K562 (cell line): ENCODE data around the gene TNFAIP3. TPM values are rescaled to one million over a fixed set of nuclear protein-coding genes. Genes with fewer than 3 reads are reported as not detected.
A peak's percentile ranks its signal among the peaks of the same experiment; 100 is the strongest.

Source experiments
- ARID1B ChIP-seq: fragments of 450-650 bp; IDR thresholded peaks from 2 replicates; pipeline ENCODE4 v1.6.1; 2016; ENCODE audit warnings: antibody characterized with exemption, mild to moderate bottlenecking, inconsistent platforms
- ASH1L ChIP-seq: fragments of 450-650 bp; IDR thresholded peaks from 2 replicates; pipeline ENCODE4 v1.6.1; 2018; ENCODE audit warnings: borderline replicate concordance, mild to moderate bottlenecking, low read depth; ENCODE audit not compliant: partially characterized antibody
- BMI1 ChIP-seq: fragments of 150-350 bp; IDR thresholded peaks from 2 replicates; pipeline ENCODE4 v1.6.1; 2014; ENCODE audit warnings: low read length
- COPS2 ChIP-seq: fragments of 450-650 bp; conservative IDR thresholded peaks from 2 replicates; pipeline ENCODE4 v1.6.1; 2016; ENCODE audit warnings: mild to moderate bottlenecking, moderate library complexity
- MAFF ChIP-seq: IDR thresholded peaks from 2 replicates; pipeline ENCODE4 v1.6.1; 2012; ENCODE audit warnings: low read length, improper control_type of control experiment
- NFE2 ChIP-seq: IDR thresholded peaks from 2 replicates; pipeline ENCODE4 v1.6.1; 2014; ENCODE audit warnings: antibody characterized with exemption, low read depth
- NFIX ChIP-seq: fragments of 250-450 bp; sonication (Bioruptor Pico); IDR thresholded peaks from 2 replicates; pipeline ENCODE4 v1.4.0; 2020; ENCODE audit warnings: low read depth, mild to moderate bottlenecking, moderate library complexity
- NR1H2 ChIP-seq: sonication (generic); formaldehyde crosslinking; IDR thresholded peaks from 2 replicates; pipeline ENCODE4 v1.4.0; 2020; ENCODE audit warnings: mild to moderate bottlenecking, missing genetic modification reagents
- TAF15 ChIP-seq: fragments of 200-400 bp; formaldehyde crosslinking; IDR thresholded peaks from 2 replicates; pipeline ENCODE4 v1.6.1; 2017; ENCODE audit warnings: mild to moderate bottlenecking, low read depth, low read length, moderate library complexity
- TGIF2 ChIP-seq: sonication (generic); formaldehyde crosslinking; IDR thresholded peaks from 2 replicates; pipeline ENCODE4 v1.8.1; 2022; ENCODE audit warnings: mild to moderate bottlenecking, missing genetic modification reagents, moderate library complexity
- ZBTB1 ChIP-seq: sonication (generic); formaldehyde crosslinking; IDR thresholded peaks from 2 replicates; pipeline ENCODE4 v1.8.1; 2023; ENCODE audit warnings: missing genetic modification reagents, low read depth, mild to moderate bottlenecking, borderline replicate concordance
- ZNF668 ChIP-seq: fragments of 250-450 bp; sonication (Bioruptor Pico); IDR thresholded peaks from 2 replicates; pipeline ENCODE4 v1.8.0; 2022; ENCODE audit warnings: mild to moderate bottlenecking, inconsistent platforms
- polyA plus RNA-seq, 8 experiments: library from polyadenylated mRNA; depleted of rRNA in 4 of 8; stranded (reverse) in 5 of 8; unstranded in 3 of 8; fragments of >200 nt; fragmentation: Nextera tagmentation in 2 of 8; fragmentation: Illumina TruSeq in 1 of 8; extraction: Ambion mirVana in 2 of 8; extraction: Trizol in 1 of 8; gene quantifications; 2 replicates each; pipeline versions ENCODE4 v1.2.1 to v1.2.3, GENCODE V29; 2011 to 2014; ENCODE audit warnings: inconsistent platforms in 1 of 8, missing spikeins in 1 of 8
- total RNA-seq, 7 experiments: library from RNA; depleted of rRNA in 6 of 7; stranded (reverse); fragments of >200 nt in 6 of 7; fragmentation: Illumina TruSeq in 2 of 7; extraction: Trizol in 2 of 7; gene quantifications; 2 replicates each; pipeline versions ENCODE4 v1.2.1 to v1.2.3, GENCODE V29; 2011 to 2021; ENCODE audit warnings: low replicate concordance in 1 of 7
- TF ChIP-seq, protein P1 (sequence below): fragments of 450-650 bp; IDR thresholded peaks from 2 replicates; pipeline ENCODE4 v1.6.1; 2018; ENCODE audit warnings: mild to moderate bottlenecking, low read depth; ENCODE audit not compliant: partially characterized antibody
- TF ChIP-seq, protein P2 (sequence below): sonication (generic); formaldehyde crosslinking; IDR thresholded peaks from 2 replicates; pipeline ENCODE4 v1.8.0; 2022; ENCODE audit warnings: mild to moderate bottlenecking, missing genetic modification reagents
- TF ChIP-seq, protein P3 (sequence below): fragments of 450-650 bp; IDR thresholded peaks from 2 replicates; pipeline ENCODE4 v1.6.1; 2016; ENCODE audit warnings: mild to moderate bottlenecking
- TF ChIP-seq, protein P4 (sequence below): fragments of 250-450 bp; sonication (Bioruptor Pico); IDR thresholded peaks from 2 replicates; pipeline ENCODE4 v1.4.0; 2020
- TF ChIP-seq, protein P5 (sequence below): fragments of 250-450 bp; sonication (Bioruptor Pico); IDR thresholded peaks from 2 replicates; pipeline ENCODE4 v1.8.0; 2022; ENCODE audit warnings: moderate library complexity, mild to moderate bottlenecking, inconsistent platforms
- TF ChIP-seq, protein P6 (sequence below): IDR thresholded peaks from 3 replicates; pipeline ENCODE4 v1.6.1; 2011; ENCODE audit warnings: borderline replicate concordance, mild to moderate bottlenecking, moderate library complexity; ENCODE audit not compliant: insufficient read length; ENCODE audit errors: extremely low read depth

Gene TNFAIP3
- total and polyA plus RNA-seq, 9 of the 15 experiments (the other 6 are each of a cell fraction or from before 2014, with no cell fraction given): 0.79 to 17.0 (median 6.4) TPM

DNA sequence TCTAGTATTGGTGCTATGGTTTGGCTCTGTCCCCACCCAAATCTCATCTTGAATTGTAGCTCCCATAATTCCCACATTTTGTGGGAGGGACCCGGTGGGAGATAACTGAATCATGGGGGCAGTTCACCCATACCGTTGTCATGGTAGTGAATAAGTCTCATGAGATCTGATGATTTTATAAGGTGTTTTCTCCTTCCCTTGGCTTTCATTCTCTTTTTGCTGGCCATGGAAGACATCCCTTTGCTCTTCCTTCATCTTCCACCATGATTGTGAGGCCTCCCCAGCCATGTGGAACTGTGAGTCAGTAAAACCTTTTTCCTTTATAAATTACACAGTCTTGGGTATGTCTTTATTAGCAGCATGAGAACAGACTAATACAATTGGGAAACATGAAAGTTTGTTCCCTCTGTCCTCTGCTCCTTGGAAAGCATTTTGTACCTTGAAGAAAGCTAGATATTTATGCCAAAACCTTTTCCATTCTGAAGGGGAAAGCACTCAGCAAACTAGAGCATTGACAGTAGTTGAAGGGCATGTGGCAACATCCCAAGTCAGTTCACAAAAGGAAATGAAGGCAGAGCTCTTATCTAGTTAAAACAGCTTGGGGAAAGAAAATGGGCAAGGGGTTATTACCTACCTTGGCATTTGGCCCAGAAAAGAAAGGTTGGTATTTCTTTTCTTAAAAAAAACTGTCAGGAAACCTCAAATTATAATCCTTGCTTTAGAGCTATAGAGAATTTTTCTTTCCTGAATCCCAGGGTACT, 10.7 kb upstream of the TNFAIP3 start (continued):
- TF ChIP-seq, protein P1, sequence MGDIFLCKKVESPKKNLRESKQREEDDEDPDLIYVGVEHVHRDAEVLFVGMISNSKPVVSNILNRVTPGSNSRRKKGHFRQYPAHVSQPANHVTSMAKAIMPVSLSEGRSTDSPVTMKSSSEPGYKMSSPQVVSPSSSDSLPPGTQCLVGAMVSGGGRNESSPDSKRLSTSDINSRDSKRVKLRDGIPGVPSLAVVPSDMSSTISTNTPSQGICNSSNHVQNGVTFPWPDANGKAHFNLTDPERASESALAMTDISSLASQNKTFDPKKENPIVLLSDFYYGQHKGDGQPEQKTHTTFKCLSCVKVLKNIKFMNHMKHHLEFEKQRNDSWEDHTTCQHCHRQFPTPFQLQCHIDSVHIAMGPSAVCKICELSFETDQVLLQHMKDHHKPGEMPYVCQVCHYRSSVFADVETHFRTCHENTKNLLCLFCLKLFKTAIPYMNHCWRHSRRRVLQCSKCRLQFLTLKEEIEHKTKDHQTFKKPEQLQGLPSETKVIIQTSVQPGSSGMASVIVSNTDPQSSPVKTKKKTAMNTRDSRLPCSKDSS: peak; percentile 88
- TF ChIP-seq MAFF (no peak), ASH1L (no peak), ZBTB1 (no peak), BMI1 (no peak), NFE2 (no peak), TGIF2 (CRISPR knock-in tag) (peak; percentile 58; the same call in 1 of the 2 replicates), ZNF668 (CRISPR knock-in tag) (no peak), NR1H2 (CRISPR knock-in tag) (no peak), TAF15 (no peak), NFIX (no peak), ARID1B (peak; percentile 71; the same call in 1 of the 2 replicates), COPS2 (no peak)
- TF ChIP-seq, protein P2, sequence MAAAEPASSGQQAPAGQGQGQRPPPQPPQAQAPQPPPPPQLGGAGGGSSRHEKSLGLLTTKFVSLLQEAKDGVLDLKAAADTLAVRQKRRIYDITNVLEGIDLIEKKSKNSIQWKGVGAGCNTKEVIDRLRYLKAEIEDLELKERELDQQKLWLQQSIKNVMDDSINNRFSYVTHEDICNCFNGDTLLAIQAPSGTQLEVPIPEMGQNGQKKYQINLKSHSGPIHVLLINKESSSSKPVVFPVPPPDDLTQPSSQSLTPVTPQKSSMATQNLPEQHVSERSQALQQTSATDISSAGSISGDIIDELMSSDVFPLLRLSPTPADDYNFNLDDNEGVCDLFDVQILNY: no peak
- TF ChIP-seq, protein P3, sequence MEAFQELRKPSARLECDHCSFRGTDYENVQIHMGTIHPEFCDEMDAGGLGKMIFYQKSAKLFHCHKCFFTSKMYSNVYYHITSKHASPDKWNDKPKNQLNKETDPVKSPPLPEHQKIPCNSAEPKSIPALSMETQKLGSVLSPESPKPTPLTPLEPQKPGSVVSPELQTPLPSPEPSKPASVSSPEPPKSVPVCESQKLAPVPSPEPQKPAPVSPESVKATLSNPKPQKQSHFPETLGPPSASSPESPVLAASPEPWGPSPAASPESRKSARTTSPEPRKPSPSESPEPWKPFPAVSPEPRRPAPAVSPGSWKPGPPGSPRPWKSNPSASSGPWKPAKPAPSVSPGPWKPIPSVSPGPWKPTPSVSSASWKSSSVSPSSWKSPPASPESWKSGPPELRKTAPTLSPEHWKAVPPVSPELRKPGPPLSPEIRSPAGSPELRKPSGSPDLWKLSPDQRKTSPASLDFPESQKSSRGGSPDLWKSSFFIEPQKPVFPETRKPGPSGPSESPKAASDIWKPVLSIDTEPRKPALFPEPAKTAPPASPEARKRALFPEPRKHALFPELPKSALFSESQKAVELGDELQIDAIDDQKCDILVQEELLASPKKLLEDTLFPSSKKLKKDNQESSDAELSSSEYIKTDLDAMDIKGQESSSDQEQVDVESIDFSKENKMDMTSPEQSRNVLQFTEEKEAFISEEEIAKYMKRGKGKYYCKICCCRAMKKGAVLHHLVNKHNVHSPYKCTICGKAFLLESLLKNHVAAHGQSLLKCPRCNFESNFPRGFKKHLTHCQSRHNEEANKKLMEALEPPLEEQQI: peak; percentile 95
- TF ChIP-seq, protein P4, sequence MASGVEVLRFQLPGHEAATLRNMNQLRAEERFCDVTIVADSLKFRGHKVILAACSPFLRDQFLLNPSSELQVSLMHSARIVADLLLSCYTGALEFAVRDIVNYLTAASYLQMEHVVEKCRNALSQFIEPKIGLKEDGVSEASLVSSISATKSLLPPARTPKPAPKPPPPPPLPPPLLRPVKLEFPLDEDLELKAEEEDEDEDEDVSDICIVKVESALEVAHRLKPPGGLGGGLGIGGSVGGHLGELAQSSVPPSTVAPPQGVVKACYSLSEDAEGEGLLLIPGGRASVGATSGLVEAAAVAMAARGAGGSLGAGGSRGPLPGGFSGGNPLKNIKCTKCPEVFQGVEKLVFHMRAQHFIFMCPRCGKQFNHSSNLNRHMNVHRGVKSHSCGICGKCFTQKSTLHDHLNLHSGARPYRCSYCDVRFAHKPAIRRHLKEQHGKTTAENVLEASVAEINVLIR (CRISPR knock-in tag): no peak
- TF ChIP-seq, protein P5, sequence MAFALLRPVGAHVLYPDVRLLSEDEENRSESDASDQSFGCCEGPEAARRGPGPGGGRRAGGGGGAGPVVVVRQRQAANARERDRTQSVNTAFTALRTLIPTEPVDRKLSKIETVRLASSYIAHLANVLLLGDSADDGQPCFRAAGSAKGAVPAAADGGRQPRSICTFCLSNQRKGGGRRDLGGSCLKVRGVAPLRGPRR: no peak
- TF ChIP-seq, protein P6, sequence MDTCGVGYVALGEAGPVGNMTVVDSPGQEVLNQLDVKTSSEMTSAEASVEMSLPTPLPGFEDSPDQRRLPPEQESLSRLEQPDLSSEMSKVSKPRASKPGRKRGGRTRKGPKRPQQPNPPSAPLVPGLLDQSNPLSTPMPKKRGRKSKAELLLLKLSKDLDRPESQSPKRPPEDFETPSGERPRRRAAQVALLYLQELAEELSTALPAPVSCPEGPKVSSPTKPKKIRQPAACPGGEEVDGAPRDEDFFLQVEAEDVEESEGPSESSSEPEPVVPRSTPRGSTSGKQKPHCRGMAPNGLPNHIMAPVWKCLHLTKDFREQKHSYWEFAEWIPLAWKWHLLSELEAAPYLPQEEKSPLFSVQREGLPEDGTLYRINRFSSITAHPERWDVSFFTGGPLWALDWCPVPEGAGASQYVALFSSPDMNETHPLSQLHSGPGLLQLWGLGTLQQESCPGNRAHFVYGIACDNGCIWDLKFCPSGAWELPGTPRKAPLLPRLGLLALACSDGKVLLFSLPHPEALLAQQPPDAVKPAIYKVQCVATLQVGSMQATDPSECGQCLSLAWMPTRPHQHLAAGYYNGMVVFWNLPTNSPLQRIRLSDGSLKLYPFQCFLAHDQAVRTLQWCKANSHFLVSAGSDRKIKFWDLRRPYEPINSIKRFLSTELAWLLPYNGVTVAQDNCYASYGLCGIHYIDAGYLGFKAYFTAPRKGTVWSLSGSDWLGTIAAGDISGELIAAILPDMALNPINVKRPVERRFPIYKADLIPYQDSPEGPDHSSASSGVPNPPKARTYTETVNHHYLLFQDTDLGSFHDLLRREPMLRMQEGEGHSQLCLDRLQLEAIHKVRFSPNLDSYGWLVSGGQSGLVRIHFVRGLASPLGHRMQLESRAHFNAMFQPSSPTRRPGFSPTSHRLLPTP: no peak
